HepG2 (cell line): ENCODE data around the gene TEX53.

Source experiments
- PCBP1 ChIP-seq: fragments of 200-400 bp; formaldehyde crosslinking; IDR thresholded peaks from 2 replicates; pipeline ENCODE4 v1.6.1; 2017; ENCODE audit warnings: mild to moderate bottlenecking, low read depth, low read length, borderline replicate concordance
- TOE1 ChIP-seq: sonication (generic); formaldehyde crosslinking; IDR thresholded peaks from 2 replicates; pipeline ENCODE4 v1.4.0; 2020; ENCODE audit warnings: mild to moderate bottlenecking, missing genetic modification reagents

DNA sequence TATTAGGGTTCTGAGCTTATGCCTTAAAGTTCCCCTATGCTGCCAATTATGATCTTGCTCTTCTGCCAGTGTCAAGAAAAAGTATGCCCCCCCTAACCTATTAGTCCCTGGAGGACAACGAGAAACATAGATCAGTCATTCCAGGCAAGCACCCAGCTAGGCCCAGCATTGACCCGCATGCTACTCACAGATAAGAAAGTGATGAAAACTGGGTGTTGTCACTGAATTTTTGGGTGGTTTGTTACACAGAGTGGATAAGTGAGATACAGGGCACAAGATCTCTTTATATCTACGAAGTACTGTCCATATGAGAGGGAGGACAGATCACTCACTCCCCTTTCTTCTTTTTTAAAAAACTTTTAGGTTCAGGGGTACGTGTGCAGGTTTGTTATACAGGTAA lies 30.8 kb upstream of the TEX53 start:
- TF ChIP-seq TOE1 (CRISPR knock-in tag): no peak
- TF ChIP-seq PCBP1: no peak
